GM19035 (cell line): ENCODE results near the gene PTGS1.
"Not testable (repeated sequence)": the region's sequence is repeated elsewhere in the genome, so short reads cannot be mapped to it uniquely, and the experiment has no call there.

Source experiments
- ATAC-seq: cut with Tn5 transposase; IDR thresholded peaks from one replicate; pipeline ENCODE4 v1.9.1; 2021; ENCODE audit not compliant: unreplicated experiment

PTGS1 gene

GRCh38 chr9:122394265-122395125, 23.7 kb downstream of the PTGS1 start:
- no peak for ATAC-seq

- no peak for ATAC-seq
Observed at GRCh38 chr9:122396614-122397148, 25.9 kb downstream of the PTGS1 start.

GRCh38 chr9:122397749-122398148, 26.9 kb downstream of the PTGS1 start:
- no peak for ATAC-seq

GRCh38 chr9:122398371-122398924, 27.6 kb downstream of the PTGS1 start:
- no peak for ATAC-seq

GRCh38 chr9:122401896-122402295, 31.1 kb downstream of the PTGS1 start:
- ATAC-seq, result no peak

- ATAC-seq, result no peak
Observed at GRCh38 chr9:122402403-122402871, 31.6 kb downstream of the PTGS1 start.

GRCh38 chr9:122402874-122403273, 32.0 kb downstream of the PTGS1 start:
- ATAC-seq, result no peak

GRCh38 chr9:122403381-122404000, 32.7 kb downstream of the PTGS1 start:
- no peak for ATAC-seq

GRCh38 chr9:122405304-122406069, 34.7 kb downstream of the PTGS1 start:
- not testable (repeated sequence) for ATAC-seq

GRCh38 chr9:122406070-122406890, 35.5 kb downstream of the PTGS1 start:
- ATAC-seq, result no peak

- ATAC-seq, result not testable (repeated sequence)
Observed at GRCh38 chr9:122414108-122414507, 43.3 kb downstream of the PTGS1 start.

GRCh38 chr9:122418016-122418415, 47.2 kb downstream of the PTGS1 start:
- no peak for ATAC-seq

- ATAC-seq, result no peak
Observed at GRCh38 chr9:122420315-122420714, 49.5 kb downstream of the PTGS1 start.

- no peak for ATAC-seq
Observed at GRCh38 chr9:122425087-122425486, 54.3 kb downstream of the PTGS1 start.

GRCh38 chr9:122426723-122427122, 55.9 kb downstream of the PTGS1 start:
- ATAC-seq, result no peak

- ATAC-seq, result no peak
Observed at GRCh38 chr9:122442568-122442967, 71.7 kb downstream of the PTGS1 start.

- no peak for ATAC-seq
Observed at GRCh38 chr9:122444041-122444733, 73.4 kb downstream of the PTGS1 start.
